Measurements from ENCODE around the gene RLBP1. TPM values are rescaled to one million over a fixed set of nuclear protein-coding genes. Genes with fewer than 3 reads are reported as not detected.

RLBP1 gene
- total and polyA plus RNA-seq, 9 of the 15 experiments (the other 6 are each of a cell fraction or from before 2014, with no cell fraction given): 0.05 TPM; not detected in 8

GRCh38 chr15:89243691-89244573 lies 22.6 kb upstream of the RLBP1 start, which contains the start of gene FANCI (continued):
- TF ChIP-seq CTCFL (IDR thresholded peaks at IDR 0.05; ENCODE audit: borderline replicate concordance, insufficient read depth, low read depth, low read length, poor library complexity, severe bottlenecking): peak; percentile 40
- TF ChIP-seq TGIF2 (CRISPR knock-in tag; IDR thresholded peaks at IDR 0.05): no peak
- peak; percentile 96; the same call in 1 of the 2 replicates for TF ChIP-seq E2F4 (CRISPR knock-in tag; IDR thresholded peaks at IDR 0.05; ENCODE audit: low read depth)
- no peak for TF ChIP-seq ZNF57 (CRISPR knock-in tag; IDR thresholded peaks at IDR 0.05)
- peak in 1 of 2 experiments; percentile 67; a peak in 2 of 4 replicates for TF ChIP-seq RCOR1 (IDR thresholded peaks at IDR 0.05; ENCODE audit: borderline replicate concordance in 1 of 2, low read depth in 2 of 2, low read length in 2 of 2)
- no peak for TF ChIP-seq ZNF551 (CRISPR knock-in tag; IDR thresholded peaks at IDR 0.05)
- TF ChIP-seq SMARCA4 (IDR thresholded peaks at IDR 0.05): no peak
- TF ChIP-seq MCM7 (IDR thresholded peaks at IDR 0.05): no peak
- TF ChIP-seq ZNF583 (CRISPR knock-in tag; IDR thresholded peaks at IDR 0.05): no peak
- peak; percentile 42 for TF ChIP-seq SMAD4 (CRISPR knock-in tag; conservative IDR thresholded peaks at IDR 0.05)
- no peak for TF ChIP-seq ZNF175 (CRISPR knock-in tag; IDR thresholded peaks at IDR 0.05; ENCODE audit: low read depth)
- no peak for TF ChIP-seq BDP1 (IDR thresholded peaks at IDR 0.05; ENCODE audit: insufficient read depth, insufficient read length)
- TF ChIP-seq DMBX1 (CRISPR knock-in tag; IDR thresholded peaks at IDR 0.05; ENCODE audit: borderline replicate concordance): no peak
- TF ChIP-seq ZNF444 (CRISPR knock-in tag; IDR thresholded peaks at IDR 0.05): no peak
- no peak for TF ChIP-seq ARNT (IDR thresholded peaks at IDR 0.05)
- no peak for TF ChIP-seq CREB3 (tag; conservative IDR thresholded peaks at IDR 0.05; ENCODE audit: low read depth)
- peak; percentile 63 to 99; a peak in 3 of 4 replicates for TF ChIP-seq FOXK2 (conservative IDR thresholded peaks at IDR 0.05 in 1 of 2, IDR thresholded peaks at IDR 0.05 in 1 of 2; ENCODE audit: low read depth in 2 of 2)
- TF ChIP-seq ZNF165 (CRISPR knock-in tag; IDR thresholded peaks at IDR 0.05; ENCODE audit: borderline replicate concordance): no peak
- peak; percentile 99 for TF ChIP-seq SAP30 (IDR thresholded peaks at IDR 0.05; ENCODE audit: borderline replicate concordance, insufficient read depth, low read depth, low read length, poor library complexity, severe bottlenecking)
- TF ChIP-seq DACH1 (IDR thresholded peaks at IDR 0.05; ENCODE audit: partially characterized antibody): no peak
- TF ChIP-seq TFE3 (CRISPR knock-in tag; IDR thresholded peaks at IDR 0.05): no peak
- peak; percentile 46; the same call in 1 of the 2 replicates for TF ChIP-seq CC2D1A (IDR thresholded peaks at IDR 0.05)

All from K562 (cell line).